ENCODE results near the gene FAM107B. TPM values are rescaled to one million over a fixed set of nuclear protein-coding genes. Genes with fewer than 3 reads are reported as not detected.
A peak's percentile ranks its signal among the peaks of the same experiment; 100 is the strongest.

FAM107B gene
- total and polyA plus RNA-seq, 2 of the 13 experiments (the other 11 are each of a cell fraction or from before 2014, with no cell fraction given) = 15.7 to 24.8 TPM

- TF ChIP-seq HNRNPUL1 (IDR thresholded peaks at IDR 0.05; ENCODE audit: low read depth, low read length) = no peak
- no peak for TF ChIP-seq ZBTB8A (CRISPR knock-in tag; IDR thresholded peaks at IDR 0.05; ENCODE audit: borderline replicate concordance, low read depth)
- TF ChIP-seq SUZ12 (IDR thresholded peaks at IDR 0.05; ENCODE audit: low read depth, low read length) = no peak
- TF ChIP-seq PHF21A (CRISPR knock-in tag; IDR thresholded peaks at IDR 0.05) = 0 out of 2 replicates have a peak, but pooled peaks have one; percentile 53
- peak; percentile 63; the same call in 1 of the 2 replicates for TF ChIP-seq ZNF331 (CRISPR knock-in tag; IDR thresholded peaks at IDR 0.05)
- TF ChIP-seq POLR2G (IDR thresholded peaks at IDR 0.05; ENCODE audit: low read depth, low read length) = no peak
- TF ChIP-seq SETDB1 (CRISPR knock-in tag; IDR thresholded peaks at IDR 0.05; ENCODE audit: borderline replicate concordance) = no peak
- TF ChIP-seq ZNF777 (CRISPR knock-in tag; IDR thresholded peaks at IDR 0.05) = no peak
- TF ChIP-seq GTF3A (CRISPR knock-in tag; conservative IDR thresholded peaks at IDR 0.05) = no peak
- no peak for TF ChIP-seq BORCS8-MEF2B (CRISPR knock-in tag; IDR thresholded peaks at IDR 0.05)
- 0 out of 2 replicates have a peak, but pooled peaks have one; percentile 40 for TF ChIP-seq AHR (CRISPR knock-in tag; IDR thresholded peaks at IDR 0.05)
- TF ChIP-seq NFKBIZ (CRISPR knock-in tag; IDR thresholded peaks at IDR 0.05) = peak; percentile 52; the same call in 1 of the 2 replicates
- no peak for TF ChIP-seq ZNF784 (CRISPR knock-in tag; IDR thresholded peaks at IDR 0.05; ENCODE audit: borderline replicate concordance)
- TF ChIP-seq SAFB2 (CRISPR knock-in tag; IDR thresholded peaks at IDR 0.05; ENCODE audit: borderline replicate concordance, low read depth) = no peak
- no peak for TF ChIP-seq KLF15 (CRISPR knock-in tag; IDR thresholded peaks at IDR 0.05; ENCODE audit: borderline replicate concordance)
- TF ChIP-seq NCOA2 (CRISPR knock-in tag; IDR thresholded peaks at IDR 0.05) = peak; percentile 79
- TF ChIP-seq ZFP36L1 (CRISPR knock-in tag; IDR thresholded peaks at IDR 0.05) = no peak
- TF ChIP-seq KAT2B (IDR thresholded peaks at IDR 0.05; ENCODE audit: borderline replicate concordance, low read depth, low read length) = no peak
- TF ChIP-seq SAP130 (CRISPR knock-in tag; IDR thresholded peaks at IDR 0.05; ENCODE audit: low read depth) = peak; percentile 82
- TF ChIP-seq ZNF235 (CRISPR knock-in tag; IDR thresholded peaks at IDR 0.05; ENCODE audit: borderline replicate concordance) = no peak
- peak; percentile 89; the same call in 1 of the 2 replicates for TF ChIP-seq RXRA (CRISPR knock-in tag; IDR thresholded peaks at IDR 0.05)
- TF ChIP-seq ZNF781 (CRISPR knock-in tag; IDR thresholded peaks at IDR 0.05; ENCODE audit: borderline replicate concordance, not compliant biosample characterization) = no peak
- no peak for TF ChIP-seq GLMP (CRISPR knock-in tag; IDR thresholded peaks at IDR 0.05; ENCODE audit: borderline replicate concordance)
- TF ChIP-seq ZNF414 (CRISPR knock-in tag; IDR thresholded peaks at IDR 0.05) = no peak
- 0 out of 2 replicates have a peak, but pooled peaks have one; percentile 42 for TF ChIP-seq KDM4B (CRISPR knock-in tag; IDR thresholded peaks at IDR 0.05)
- no peak for TF ChIP-seq JDP2 (CRISPR knock-in tag; IDR thresholded peaks at IDR 0.05; ENCODE audit: borderline replicate concordance)
- TF ChIP-seq RBFOX2 (IDR thresholded peaks at IDR 0.05; ENCODE audit: low read depth, low read length) = no peak
- TF ChIP-seq MIER2 (CRISPR knock-in tag; IDR thresholded peaks at IDR 0.05) = 0 out of 2 replicates have a peak, but pooled peaks have one; percentile 57
- peak; percentile 28; the same call in 1 of the 2 replicates for TF ChIP-seq DRAP1 (CRISPR knock-in tag; IDR thresholded peaks at IDR 0.05)
- TF ChIP-seq ZNF850 (CRISPR knock-in tag; conservative IDR thresholded peaks at IDR 0.05) = no peak
Observed at GRCh38 chr10:14571866-14572507, 202.7 kb downstream of the FAM107B start (continued).
